Dendritic cell treated with granulocyte-macrophage colony-stimulating factor and Interleukin-4, amounts not matched to agents 40 ng/mL and 50 ng/mL, for 4 days (primary cell): ENCODE results near the gene EYS.

Experiments used
- H3K27ac Mint-ChIP-seq: one replicate; pipeline ENCODE4 v1.8.0; 2022; ENCODE audit warnings: mild to moderate bottlenecking, mixed read lengths
- H3K27me3 Mint-ChIP-seq: one replicate; pipeline ENCODE4 v1.8.0; 2022; ENCODE audit warnings: mild to moderate bottlenecking, mixed read lengths
- H3K36me3 Mint-ChIP-seq: one replicate; pipeline ENCODE4 v1.8.0; 2022; ENCODE audit warnings: low read depth, mixed read lengths
- H3K4me1 Mint-ChIP-seq: one replicate; pipeline ENCODE4 v1.8.0; 2022; ENCODE audit warnings: low read depth, mixed read lengths
- H3K4me3 Mint-ChIP-seq: one replicate; pipeline ENCODE4 v1.8.0; 2022; ENCODE audit warnings: mild to moderate bottlenecking, moderate library complexity, mixed read lengths
- H3K9me3 Mint-ChIP-seq: one replicate; pipeline ENCODE4 v1.8.0; 2022; ENCODE audit warnings: mixed read lengths
- intact Hi-C: fragments of 100-400 bp; cut with micrococcal nuclease; formaldehyde crosslinking; loops from one replicate; pipeline ENCODE4 v1.15.0; 2022

EYS gene

DNA sequence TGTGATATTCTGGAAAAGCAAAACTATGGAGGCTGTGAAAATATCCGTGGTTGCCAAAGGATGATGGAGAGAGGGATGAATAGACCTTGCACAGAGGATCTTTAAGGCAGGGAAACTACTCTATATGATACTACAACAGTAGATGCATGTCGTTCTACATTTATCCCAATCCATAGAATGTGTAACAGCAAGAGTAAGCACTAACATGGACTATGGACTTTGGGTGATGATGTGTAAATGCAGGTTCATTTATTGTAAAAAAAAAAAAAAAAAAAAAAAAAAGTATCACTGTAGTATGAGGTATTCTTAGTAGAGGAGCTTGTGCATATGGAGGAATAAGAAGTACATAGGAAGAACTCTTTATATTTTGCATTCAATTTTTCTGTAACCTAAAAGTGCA lies 1563.9 kb downstream of the EYS start:
- H3K4me3 Mint-ChIP-seq, result no peak overlapping the region
- no peaks in the 10 kb centered on the region for H3K36me3 Mint-ChIP-seq
- H3K4me1 Mint-ChIP-seq, result no peaks in the 10 kb centered on the region
- intact Hi-C loops, result no loop called here
- peaks cover 13% of the 10 kb centered on the region for H3K9me3 Mint-ChIP-seq
- H3K27ac Mint-ChIP-seq, result no peak overlapping the region
- no peaks in the 10 kb centered on the region for H3K27me3 Mint-ChIP-seq

DNA sequence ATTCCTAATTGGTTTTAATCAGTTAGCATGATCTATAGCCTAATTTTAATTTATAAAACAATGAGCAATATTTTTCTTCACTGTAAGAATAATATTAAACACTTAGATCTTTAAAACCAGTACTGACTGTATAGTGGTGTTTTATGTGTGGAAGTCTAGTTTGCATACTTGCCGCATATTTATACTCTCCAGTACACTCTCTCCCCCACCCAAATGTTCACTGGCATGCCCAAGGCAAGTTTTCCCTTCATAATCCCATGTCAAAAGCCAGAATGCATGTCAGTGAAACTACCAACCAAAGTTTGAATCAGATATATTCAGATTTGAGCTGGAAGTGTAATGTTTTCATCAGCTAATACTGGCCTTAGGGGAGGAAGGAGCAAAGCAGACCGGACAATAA lies 1565.3 kb downstream of the EYS start:
- intact Hi-C loops, result no loop called here
- Mint-ChIP-seq H3K27me3 (no peaks in the 10 kb centered on the region), H3K36me3 (no peaks in the 10 kb centered on the region)

DNA sequence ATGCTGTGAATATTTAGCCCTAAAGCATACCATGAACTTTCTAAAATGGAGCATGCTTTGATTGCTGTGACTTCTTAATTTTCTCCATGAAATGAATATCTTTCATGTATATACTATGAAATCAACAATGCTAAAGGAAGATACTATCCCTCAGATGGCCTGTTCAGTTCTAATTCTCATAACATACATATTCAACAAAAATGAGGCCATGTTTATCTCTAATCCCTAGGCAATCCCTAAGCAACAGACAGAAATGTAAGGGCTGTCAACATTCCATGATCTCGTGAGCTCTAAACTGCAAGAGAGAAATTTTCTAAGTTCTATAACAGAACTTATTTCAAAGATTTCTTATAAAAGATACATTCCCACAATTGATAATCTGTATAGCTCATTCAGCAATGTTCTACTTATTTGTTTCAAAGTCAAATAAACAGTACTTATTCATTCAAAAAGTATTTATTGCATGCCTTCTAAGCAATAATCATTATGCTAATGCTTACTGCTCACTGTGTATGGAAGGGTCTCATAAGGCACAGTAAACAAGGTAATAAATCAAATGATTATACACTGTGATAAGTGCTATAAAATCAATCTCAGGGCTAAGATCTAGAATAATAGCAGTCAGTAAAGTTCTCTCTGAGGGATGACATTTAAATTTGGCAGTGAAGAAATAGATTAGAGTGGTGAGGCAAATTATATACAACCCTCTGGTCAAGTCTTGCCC lies 1578.6 kb downstream of the EYS start:
- peaks cover 34% of the 10 kb centered on the region for H3K9me3 Mint-ChIP-seq
- H3K36me3 Mint-ChIP-seq, result no peaks in the 10 kb centered on the region
- H3K4me1 Mint-ChIP-seq, result no peaks in the 10 kb centered on the region
- no peak overlapping the region for H3K27ac Mint-ChIP-seq
- intact Hi-C loops, result no loop called here
- H3K4me3 Mint-ChIP-seq, result no peak overlapping the region
- H3K27me3 Mint-ChIP-seq, result no peaks in the 10 kb centered on the region

More for the DNA sequence above, 1565.3 kb downstream of the EYS start:
- Mint-ChIP-seq H3K4me3 (no peak overlapping the region), H3K4me1 (no peaks in the 10 kb centered on the region), H3K9me3 (peaks cover 25% of the 10 kb centered on the region), H3K27ac (no peak overlapping the region)

DNA sequence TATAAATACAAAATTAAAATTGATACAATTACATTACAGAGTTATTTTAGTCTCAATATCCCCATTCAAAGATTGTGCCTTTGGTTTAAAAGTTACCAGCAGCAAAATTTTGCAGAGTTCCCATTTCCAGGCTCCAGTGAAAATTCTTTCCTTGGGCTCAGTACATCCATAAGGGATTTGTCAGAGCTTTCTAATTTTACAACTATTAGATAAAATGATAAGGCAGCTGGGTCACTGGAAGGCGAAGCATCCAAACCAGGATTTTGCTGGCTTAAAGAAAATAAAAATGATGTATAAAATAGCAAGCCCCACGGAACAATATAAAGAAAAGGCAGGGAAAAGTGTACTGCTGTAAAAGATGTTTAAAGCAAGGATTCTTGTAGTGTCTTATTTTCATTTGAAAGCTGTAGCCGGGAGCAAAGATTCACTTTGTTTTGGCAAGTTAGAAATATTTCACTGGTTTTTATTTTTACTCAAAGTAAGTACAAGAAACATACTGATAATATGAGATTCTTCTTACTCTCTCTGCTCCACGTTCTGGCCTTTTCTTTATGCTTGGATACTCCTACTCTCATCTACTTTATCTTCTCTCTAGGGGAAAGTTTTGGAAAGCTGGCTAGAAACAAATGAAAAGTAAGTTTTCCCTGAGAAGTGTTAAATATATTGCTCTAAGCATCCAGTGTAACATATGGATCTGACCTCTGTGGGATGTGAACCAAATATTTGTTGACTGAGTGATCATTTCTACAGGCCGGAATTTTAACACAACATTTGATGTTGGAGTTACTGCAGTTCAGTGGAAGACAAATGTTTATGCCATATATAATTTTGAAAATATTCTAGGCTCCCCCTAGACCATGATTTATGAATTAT lies 1583.0 kb downstream of the EYS start:
- Mint-ChIP-seq H3K4me3 (no peak overlapping the region), H3K27me3 (no peaks in the 10 kb centered on the region), H3K36me3 (no peaks in the 10 kb centered on the region), H3K4me1 (no peaks in the 10 kb centered on the region), H3K27ac (no peak overlapping the region), H3K9me3 (peaks cover 20% of the 10 kb centered on the region)
- intact Hi-C loops, result no loop called here

DNA sequence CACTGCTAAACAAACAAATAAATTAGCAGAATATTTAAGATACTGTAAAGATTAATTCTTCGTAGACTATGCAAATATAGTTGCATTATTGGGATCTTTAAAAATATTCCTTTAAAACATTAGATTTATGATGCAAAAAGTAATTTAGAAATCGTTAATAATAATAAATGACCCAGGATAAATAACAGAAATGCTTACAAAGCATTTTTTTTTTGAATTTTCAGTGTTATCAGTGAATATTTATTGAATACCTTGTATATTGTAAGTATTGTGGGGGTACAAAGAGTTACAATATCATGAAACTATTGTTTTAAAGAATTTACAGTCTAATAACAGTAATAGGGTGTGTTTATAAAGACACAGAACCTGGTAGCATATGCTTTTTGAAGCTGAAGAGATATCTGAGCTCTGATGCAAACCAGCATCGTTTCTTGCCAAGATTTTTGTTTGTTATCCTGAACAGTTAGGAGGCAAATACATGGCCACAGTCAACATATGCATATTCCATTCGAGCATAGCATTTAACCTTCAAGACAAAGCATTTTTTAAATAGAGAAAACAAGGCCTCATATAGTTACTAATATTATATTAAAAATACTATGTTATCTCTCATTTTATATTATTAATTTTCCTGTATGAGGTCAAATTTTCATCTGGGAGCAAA lies 1584.2 kb downstream of the EYS start:
- Mint-ChIP-seq H3K9me3 (peaks cover 20% of the 10 kb centered on the region), H3K4me3 (no peak overlapping the region), H3K27ac (no peak overlapping the region), H3K36me3 (no peaks in the 10 kb centered on the region), H3K4me1 (no peaks in the 10 kb centered on the region), H3K27me3 (no peaks in the 10 kb centered on the region)
- intact Hi-C loops, result no loop called here

DNA sequence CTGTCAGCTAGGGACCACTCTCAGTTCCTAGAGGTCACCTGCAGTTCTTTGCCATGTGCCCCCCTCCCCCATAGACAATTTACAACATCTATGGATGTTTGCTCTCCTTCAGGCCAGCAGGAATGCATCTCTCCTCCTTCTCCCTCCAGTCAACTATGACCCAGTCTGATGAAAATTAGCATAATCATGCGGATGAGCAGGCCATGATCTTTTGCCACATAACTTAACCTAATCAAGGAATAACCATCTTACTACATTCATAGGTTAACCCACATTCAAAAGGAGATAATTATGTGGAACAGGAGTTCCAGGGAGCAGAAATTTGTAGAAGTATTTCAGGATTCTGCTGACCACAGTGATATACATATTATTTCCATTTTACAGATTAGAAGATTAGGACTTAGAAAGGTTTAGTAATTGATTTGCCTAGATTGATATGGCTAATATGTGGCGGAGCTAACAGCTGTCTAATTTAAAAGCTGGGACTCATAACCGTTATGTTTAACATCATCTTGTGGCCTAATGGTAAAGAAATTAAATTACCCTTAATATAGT lies 1585.9 kb downstream of the EYS start:
- peaks cover 28% of the 10 kb centered on the region for H3K9me3 Mint-ChIP-seq
- intact Hi-C loops, result no loop called here
- H3K27ac Mint-ChIP-seq, result no peak overlapping the region
- H3K4me3 Mint-ChIP-seq, result no peak overlapping the region
- no peaks in the 10 kb centered on the region for H3K36me3 Mint-ChIP-seq
- H3K27me3 Mint-ChIP-seq, result no peaks in the 10 kb centered on the region
- no peaks in the 10 kb centered on the region for H3K4me1 Mint-ChIP-seq

DNA sequence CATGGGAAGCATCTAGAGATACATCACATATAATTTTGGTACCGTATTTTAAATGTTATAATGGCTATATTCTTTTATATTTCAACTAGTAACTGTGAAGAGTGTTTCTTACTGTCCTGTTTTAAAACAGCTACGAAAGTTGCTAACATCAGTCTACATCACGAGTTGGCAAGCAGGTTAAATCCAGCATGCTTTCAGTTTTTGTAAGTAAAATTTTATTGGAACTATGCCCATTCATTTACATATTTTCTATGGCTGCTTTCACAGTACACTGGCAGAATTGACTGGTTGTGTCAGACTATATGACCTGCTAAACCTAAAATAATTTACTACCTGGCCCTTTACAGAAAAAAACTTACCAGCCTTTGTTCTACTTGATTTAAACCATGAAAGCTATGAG lies 1593.3 kb downstream of the EYS start:
- H3K36me3 Mint-ChIP-seq, result no peaks in the 10 kb centered on the region
- no peaks in the 10 kb centered on the region for H3K27me3 Mint-ChIP-seq
- no peak overlapping the region for H3K4me3 Mint-ChIP-seq
- peaks cover 37% of the 10 kb centered on the region for H3K9me3 Mint-ChIP-seq
- H3K4me1 Mint-ChIP-seq, result no peaks in the 10 kb centered on the region
- intact Hi-C loops, result no loop called here
- no peak overlapping the region for H3K27ac Mint-ChIP-seq

DNA sequence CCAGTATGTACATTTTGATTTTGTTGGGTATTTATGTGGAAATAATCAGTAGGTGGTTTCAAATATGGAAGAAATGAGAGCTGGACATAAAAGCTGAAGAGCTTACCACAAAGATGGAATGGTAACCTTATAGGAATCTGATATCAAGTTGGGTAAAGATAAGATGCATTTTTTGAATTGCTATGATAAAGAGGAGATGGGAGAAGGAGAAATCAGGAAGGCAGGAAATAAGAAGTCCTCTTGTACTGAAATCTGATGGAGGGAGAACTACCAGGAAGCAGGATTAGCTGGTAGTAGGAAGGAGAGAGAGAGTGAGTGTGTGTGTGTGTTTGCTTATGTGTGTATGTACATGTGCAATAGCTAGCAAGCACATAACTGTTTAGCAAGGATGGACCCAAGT lies 1603.0 kb downstream of the EYS start:
- Mint-ChIP-seq H3K27me3 (no peaks in the 10 kb centered on the region), H3K9me3 (peaks cover 13% of the 10 kb centered on the region), H3K27ac (no peak overlapping the region), H3K4me1 (no peaks in the 10 kb centered on the region), H3K4me3 (no peak overlapping the region), H3K36me3 (no peaks in the 10 kb centered on the region)
- intact Hi-C loops, result no loop called here

DNA sequence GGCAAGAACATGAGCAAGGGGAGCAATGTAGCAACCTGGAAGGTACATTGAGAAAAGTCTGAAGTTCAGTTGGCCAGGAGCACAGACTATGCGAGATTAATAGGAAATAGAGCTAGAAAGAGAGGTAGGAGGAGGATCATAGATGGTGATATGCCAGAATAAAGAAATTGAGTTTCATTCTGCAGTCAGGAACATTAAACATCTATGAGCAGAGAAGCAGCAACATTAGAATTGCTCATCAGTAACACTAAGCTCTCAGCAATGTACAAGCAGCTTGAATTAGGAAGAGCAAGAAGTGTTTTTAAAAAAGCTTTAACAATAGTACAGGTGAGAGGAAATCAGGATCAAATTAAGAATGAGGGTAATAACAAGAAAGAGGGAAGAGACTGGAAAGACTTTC lies 1603.5 kb downstream of the EYS start:
- Mint-ChIP-seq H3K4me3 (no peak overlapping the region), H3K4me1 (no peaks in the 10 kb centered on the region), H3K9me3 (peaks cover 8% of the 10 kb centered on the region), H3K27ac (no peak overlapping the region), H3K27me3 (no peaks in the 10 kb centered on the region), H3K36me3 (no peaks in the 10 kb centered on the region)
- intact Hi-C loops, result no loop called here

DNA sequence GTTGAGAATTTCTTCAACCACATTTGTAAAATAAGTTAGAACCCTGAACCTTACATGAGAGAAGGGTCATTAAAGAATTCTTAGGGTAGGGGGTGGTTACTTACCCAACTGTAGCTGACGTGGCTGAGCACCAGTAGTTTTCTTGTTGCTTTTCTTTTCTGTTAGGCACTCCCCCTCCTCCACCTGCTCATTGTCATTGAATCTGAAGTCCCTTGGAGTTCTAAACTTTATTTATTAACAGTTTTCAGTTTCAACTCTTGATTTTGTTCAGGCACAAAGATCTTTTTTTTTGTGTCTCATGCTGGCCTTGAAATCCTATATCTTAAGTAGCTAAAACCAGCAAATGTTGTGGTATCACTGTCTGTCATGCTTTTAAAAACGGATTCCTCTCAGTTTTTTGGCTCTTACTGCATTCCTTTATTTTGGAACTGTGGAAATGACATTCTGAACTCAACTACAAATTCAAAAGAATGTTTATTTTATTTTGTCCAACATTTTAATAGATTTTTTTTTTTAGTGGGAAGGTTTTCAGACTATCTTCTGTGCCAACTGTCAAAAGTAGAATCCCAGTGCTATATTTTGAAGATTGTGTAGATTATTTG lies 1606.2 kb downstream of the EYS start:
- no peaks in the 10 kb centered on the region for H3K36me3 Mint-ChIP-seq
- intact Hi-C loops, result no loop called here
- peaks cover 20% of the 10 kb centered on the region for H3K9me3 Mint-ChIP-seq

DNA sequence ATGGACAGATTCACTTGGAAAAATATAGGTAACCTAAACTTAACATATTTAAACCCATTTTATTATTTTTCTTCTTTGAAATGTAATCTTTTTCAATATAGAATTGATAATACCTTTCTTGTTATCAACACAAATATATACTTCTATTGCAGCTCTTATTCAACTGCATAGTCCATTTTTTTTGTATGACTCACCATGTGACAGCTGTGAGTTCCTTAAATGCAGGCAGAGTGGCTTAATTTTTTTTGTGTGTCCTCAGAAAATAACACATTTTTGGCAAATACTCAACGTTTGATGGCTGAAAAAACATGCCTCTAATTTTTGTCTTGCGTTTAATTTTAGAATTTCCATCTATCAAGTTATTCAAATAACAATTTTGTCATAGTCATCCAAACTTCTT lies 1616.7 kb downstream of the EYS start:
- intact Hi-C loops, result no loop called here
- no peak overlapping the region for H3K4me3 Mint-ChIP-seq
- H3K27me3 Mint-ChIP-seq, result no peaks in the 10 kb centered on the region
- H3K9me3 Mint-ChIP-seq, result peaks cover 52% of the 10 kb centered on the region
- H3K36me3 Mint-ChIP-seq, result no peaks in the 10 kb centered on the region
- H3K4me1 Mint-ChIP-seq, result no peaks in the 10 kb centered on the region
- no peak overlapping the region for H3K27ac Mint-ChIP-seq

More for the DNA sequence above, 1606.2 kb downstream of the EYS start:
- Mint-ChIP-seq H3K27ac (no peak overlapping the region), H3K4me1 (no peaks in the 10 kb centered on the region), H3K27me3 (no peaks in the 10 kb centered on the region), H3K4me3 (no peak overlapping the region)

DNA sequence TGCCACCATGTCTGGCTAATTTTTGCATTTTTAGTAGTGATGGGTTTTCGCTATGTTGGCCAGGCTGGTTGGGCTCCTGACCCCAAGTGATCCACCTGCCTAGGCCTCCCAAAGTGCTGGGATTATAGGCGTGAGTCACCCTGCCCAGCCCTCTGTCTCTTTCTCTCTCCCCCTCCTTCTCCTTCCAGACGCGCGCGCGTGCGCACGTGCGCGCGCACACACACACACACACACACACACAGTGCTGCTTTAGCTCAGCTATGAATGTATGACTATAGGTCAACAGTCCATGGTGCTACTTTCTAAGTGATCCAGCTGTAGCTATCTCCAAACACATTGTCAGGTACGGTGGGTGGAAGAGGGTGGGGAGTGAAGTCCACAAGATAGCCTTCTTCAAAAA lies 1621.9 kb downstream of the EYS start:
- no peaks in the 10 kb centered on the region for H3K36me3 Mint-ChIP-seq

DNA sequence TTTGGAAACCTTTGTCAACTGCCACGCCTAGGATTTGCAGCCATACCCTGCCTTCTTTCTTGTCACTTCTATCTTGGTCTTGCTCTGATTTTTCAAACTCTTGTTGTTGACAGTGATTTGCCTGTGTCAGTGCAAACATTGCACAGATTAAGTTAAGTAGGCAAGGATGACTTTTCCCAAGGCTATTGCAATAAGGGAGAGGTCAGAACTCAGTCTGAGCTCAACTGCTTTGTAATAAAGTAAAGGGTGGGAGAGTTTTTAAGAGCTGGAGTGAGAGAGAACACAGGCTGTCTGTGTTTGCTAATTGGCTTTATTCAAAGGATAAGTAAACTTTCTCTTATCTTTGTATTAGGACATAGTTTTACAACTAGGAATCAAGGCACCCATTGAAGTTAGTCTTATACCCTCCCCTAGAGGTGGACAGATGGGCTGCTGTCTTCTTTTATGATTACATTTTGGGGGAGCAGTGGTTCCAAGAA lies 1622.8 kb downstream of the EYS start:
- Mint-ChIP-seq H3K9me3 (peaks cover 26% of the 10 kb centered on the region), H3K4me1 (no peaks in the 10 kb centered on the region), H3K36me3 (no peaks in the 10 kb centered on the region), H3K27me3 (no peaks in the 10 kb centered on the region), H3K4me3 (no peak overlapping the region), H3K27ac (no peak overlapping the region)
- intact Hi-C loops, result no loop called here

More for the DNA sequence above, 1621.9 kb downstream of the EYS start:
- no peak overlapping the region for H3K4me3 Mint-ChIP-seq
- peaks cover 26% of the 10 kb centered on the region for H3K9me3 Mint-ChIP-seq
- intact Hi-C loops, result no loop called here
- no peak overlapping the region for H3K27ac Mint-ChIP-seq
- no peaks in the 10 kb centered on the region for H3K27me3 Mint-ChIP-seq
- H3K4me1 Mint-ChIP-seq, result no peaks in the 10 kb centered on the region
